DOHH2 (cell line): ENCODE measurements around the gene TSPAN17.

ENCODE experiments used
- EZH2phosphoT487 ChIP-seq: fragments of 200-600 bp; sonication (generic); IDR thresholded peaks from 2 replicates; pipeline ENCODE4 v1.6.1; 2017; ENCODE audit warnings: borderline replicate concordance, mild to moderate bottlenecking, antibody characterized with exemption, low read length, moderate library complexity, mixed read lengths
- TF ChIP-seq, protein P1 (sequence below): fragments of 200-600 bp; sonication (generic); IDR thresholded peaks from one replicate; pipeline ENCODE4 v1.5.1; 2014; ENCODE audit warnings: antibody characterized with exemption, mild to moderate bottlenecking, low read depth, low read length; ENCODE audit not compliant: poor library complexity, severe bottlenecking

DNA sequence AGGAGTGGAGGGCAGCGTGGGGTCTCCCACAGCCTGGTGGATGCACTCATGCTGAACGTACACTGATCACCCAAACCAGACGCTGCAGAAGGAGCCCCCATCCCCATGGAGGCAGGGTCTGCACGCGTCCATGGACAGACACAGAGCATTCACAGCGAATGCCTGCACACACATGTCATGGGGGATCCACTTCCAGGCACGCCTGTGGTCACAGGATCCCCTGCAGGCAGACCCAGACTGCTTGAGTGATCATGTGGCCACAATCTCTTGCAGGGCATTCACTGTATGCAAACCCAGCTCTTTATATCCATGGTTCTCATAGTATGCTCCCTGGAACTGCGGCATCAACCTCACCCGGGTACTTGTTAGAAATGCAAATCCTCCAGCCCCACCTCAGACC lies 22.3 kb upstream of the TSPAN17 start:
- TF ChIP-seq, protein P1, sequence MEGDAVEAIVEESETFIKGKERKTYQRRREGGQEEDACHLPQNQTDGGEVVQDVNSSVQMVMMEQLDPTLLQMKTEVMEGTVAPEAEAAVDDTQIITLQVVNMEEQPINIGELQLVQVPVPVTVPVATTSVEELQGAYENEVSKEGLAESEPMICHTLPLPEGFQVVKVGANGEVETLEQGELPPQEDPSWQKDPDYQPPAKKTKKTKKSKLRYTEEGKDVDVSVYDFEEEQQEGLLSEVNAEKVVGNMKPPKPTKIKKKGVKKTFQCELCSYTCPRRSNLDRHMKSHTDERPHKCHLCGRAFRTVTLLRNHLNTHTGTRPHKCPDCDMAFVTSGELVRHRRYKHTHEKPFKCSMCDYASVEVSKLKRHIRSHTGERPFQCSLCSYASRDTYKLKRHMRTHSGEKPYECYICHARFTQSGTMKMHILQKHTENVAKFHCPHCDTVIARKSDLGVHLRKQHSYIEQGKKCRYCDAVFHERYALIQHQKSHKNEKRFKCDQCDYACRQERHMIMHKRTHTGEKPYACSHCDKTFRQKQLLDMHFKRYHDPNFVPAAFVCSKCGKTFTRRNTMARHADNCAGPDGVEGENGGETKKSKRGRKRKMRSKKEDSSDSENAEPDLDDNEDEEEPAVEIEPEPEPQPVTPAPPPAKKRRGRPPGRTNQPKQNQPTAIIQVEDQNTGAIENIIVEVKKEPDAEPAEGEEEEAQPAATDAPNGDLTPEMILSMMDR: no peak
- TF ChIP-seq EZH2phosphoT487: no peak
